Caco-2 (cell line): ENCODE measurements around the gene GFAP. TPM values are rescaled to one million over a fixed set of nuclear protein-coding genes. Genes with fewer than 3 reads are reported as not detected.
A peak's percentile ranks its signal among the peaks of the same experiment; 100 is the strongest.

ENCODE experiments used
- BruUV-seq: library from RNA; stranded (reverse); fragments of 400-500 nt; replicated peaks from 2 replicates; lab custom pipeline; 2021; lab: Mats Ljungman, UMichigan
- CTCF ChIA-PET: fragments of 300-600 bp; sonication (Branson Sonifier 250); formaldehyde crosslinking; loops from one replicate; lab custom pipeline; 2022; ENCODE audit warnings: antibody characterized with exemption; lab: Charles Lee
- POLR2A ChIA-PET: fragments of 300-600 bp; sonication (Branson Sonifier 250); formaldehyde crosslinking; loops from one replicate; lab custom pipeline; 2022; ENCODE audit warnings: antibody characterized with exemption; lab: Charles Lee
- DNase-seq, 2 experiments: peaks; one replicate each; pipeline versions ENCODE4 v3.0.0 to v3.0.0-alpha.2; 2020 to 2022
- H3K27me3 ChIP-seq: replicated peaks from 2 replicates; pipeline ENCODE4 v1.6.0; 2011; ENCODE audit warnings: low read length; ENCODE audit not compliant: control insufficient read depth, insufficient read depth
- H3K36me3 ChIP-seq: 2 replicates; pipeline ENCODE4 v1.5.1; 2011; ENCODE audit warnings: low read length; ENCODE audit not compliant: control insufficient read depth, insufficient read depth
- H3K4me1 ChIP-seq: fragments of 250-450 bp; sonication (Bioruptor Pico); 2 replicates; pipeline ENCODE4 v1.5.1; 2020; ENCODE audit warnings: mild to moderate bottlenecking
- H3K4me3 ChIP-seq: 2 replicates; pipeline ENCODE4 v1.5.1; 2011; ENCODE audit warnings: low read depth, mild to moderate bottlenecking, control low read depth, low read length
- H3K9me3 ChIP-seq: fragments of 250-450 bp; sonication (Bioruptor Pico); 2 replicates; pipeline ENCODE4 v1.5.1; 2020; ENCODE audit warnings: mild to moderate bottlenecking, moderate library complexity
- H3K27ac Mint-ChIP-seq: one replicate; pipeline ENCODE4 v1.8.0; 2022; ENCODE audit warnings: mixed read lengths; ENCODE audit not compliant: unreplicated experiment
- H3K27me3 Mint-ChIP-seq: one replicate; pipeline ENCODE4 v1.8.0; 2022; ENCODE audit warnings: mixed read lengths; ENCODE audit not compliant: insufficient read depth, unreplicated experiment
- H3K36me3 Mint-ChIP-seq: one replicate; pipeline ENCODE4 v1.8.0; 2022; ENCODE audit warnings: mild to moderate bottlenecking, mixed read lengths; ENCODE audit not compliant: insufficient read depth, unreplicated experiment
- H3K4me1 Mint-ChIP-seq: one replicate; pipeline ENCODE4 v1.8.0; 2022; ENCODE audit warnings: low read depth, mixed read lengths; ENCODE audit not compliant: unreplicated experiment
- H3K4me3 Mint-ChIP-seq: one replicate; pipeline ENCODE4 v1.8.0; 2022; ENCODE audit warnings: mild to moderate bottlenecking, moderate library complexity, mixed read lengths; ENCODE audit not compliant: unreplicated experiment
- H3K9me3 Mint-ChIP-seq: one replicate; pipeline ENCODE4 v1.8.0; 2022; ENCODE audit warnings: mixed read lengths; ENCODE audit not compliant: unreplicated experiment
- CTCF ChIP-seq, 2 experiments: fragments of 200-600 bp in 1 of 2; IDR thresholded peaks; 1 replicate in 1 of 2; 2 replicates in 1 of 2; pipeline versions ENCODE4 v1.5.1 to v1.8.0; 2011 to 2022; ENCODE audit warnings: antibody characterized with exemption in 1 of 2, control low read depth in 1 of 2, inconsistent platforms in 1 of 2, low read depth in 1 of 2, low read length in 1 of 2, mild to moderate bottlenecking in 1 of 2, moderate library complexity in 1 of 2; ENCODE audit not compliant: insufficient read depth in 1 of 2, severe bottlenecking in 1 of 2, unreplicated experiment in 1 of 2
- intact Hi-C: fragments of 100-400 bp; cut with micrococcal nuclease; formaldehyde crosslinking; loops from one replicate; pipeline ENCODE4 v1.10.0; 2022; ENCODE audit not compliant: unreplicated experiment
- total RNA-seq: library from RNA; stranded (reverse); gene quantifications from 2 replicates; pipeline ENCODE4 v1.2.3, GENCODE V29; 2022

Gene GFAP
- total RNA-seq, 1 experiment from 2014 or later = not detected

- H3K9me3 Mint-ChIP-seq = no peaks in the 10 kb centered on the region
- intact Hi-C loops = no loop called here
- H3K4me3 Mint-ChIP-seq = no peak overlapping the region
- H3K9me3 ChIP-seq = no peaks in the 10 kb centered on the region
- BruUV-seq = TSS peak; percentile 25
- H3K27me3 ChIP-seq = no peaks in the 10 kb centered on the region
- no peak for TF ChIP-seq CTCF (IDR thresholded peaks at IDR 0.05; ENCODE audit: insufficient read depth in 1 of 2, low read depth in 1 of 2, low read length in 1 of 2, severe bottlenecking in 1 of 2, unreplicated experiment in 1 of 2)
- peaks cover 11% of the 10 kb centered on the region for H3K36me3 Mint-ChIP-seq
- H3K27ac Mint-ChIP-seq = no peak overlapping the region
- H3K4me1 Mint-ChIP-seq = peaks cover 24% of the 10 kb centered on the region
- no peak overlapping the region for H3K4me3 ChIP-seq
- no peaks in the 10 kb centered on the region for H3K36me3 ChIP-seq
- ChIA-PET POLR2A (no interaction called here), CTCF (interaction anchor here (0.6 to 1.6 kb wide), 5 partner anchors 8 to 1263 kb away, joined by 3 to 4 read pairs (median 3); partner anchors contain the start of gene ACBD4)
- H3K4me1 ChIP-seq = peaks cover 8% of the 10 kb centered on the region
- no peaks in the 10 kb centered on the region for H3K27me3 Mint-ChIP-seq
- DNase-seq = no peak
Measured at GRCh38 chr17:44903012-44903685, 12.2 kb downstream of the GFAP start.

- POLR2A ChIA-PET = no interaction called here
- TF ChIP-seq CTCF (IDR thresholded peaks at IDR 0.05; ENCODE audit: insufficient read depth in 1 of 2, low read depth in 1 of 2, low read length in 1 of 2, severe bottlenecking in 1 of 2, unreplicated experiment in 1 of 2) = no peak
- H3K27me3 ChIP-seq = no peaks in the 10 kb centered on the region
- Mint-ChIP-seq H3K27ac (no peak overlapping the region), H3K9me3 (no peaks in the 10 kb centered on the region), H3K4me3 (no peak overlapping the region), H3K27me3 (no peaks in the 10 kb centered on the region), H3K36me3 (peaks cover 11% of the 10 kb centered on the region), H3K4me1 (peaks cover 24% of the 10 kb centered on the region)
- intact Hi-C loops = no loop called here
- no peak for DNase-seq
- H3K4me3 ChIP-seq = no peak overlapping the region
- CTCF ChIA-PET = interaction anchor here (0.6 to 1.6 kb wide), 4 partner anchors 9 to 1264 kb away, joined by 3 to 4 read pairs (median 4); no protein-coding TSS in a partner anchor
- no peaks in the 10 kb centered on the region for H3K9me3 ChIP-seq
- no TSS peak for BruUV-seq
- H3K4me1 ChIP-seq = peaks cover 8% of the 10 kb centered on the region
- H3K36me3 ChIP-seq = no peaks in the 10 kb centered on the region
Measured at GRCh38 chr17:44902135-44902760, 13.1 kb downstream of the GFAP start.

GRCh38 chr17:44901411-44901921 lies 13.8 kb downstream of the GFAP start:
- BruUV-seq = no TSS peak
- H3K27ac Mint-ChIP-seq = no peak overlapping the region
- H3K36me3 Mint-ChIP-seq = peaks cover 11% of the 10 kb centered on the region
- TF ChIP-seq CTCF (IDR thresholded peaks at IDR 0.05; ENCODE audit: insufficient read depth in 1 of 2, low read depth in 1 of 2, low read length in 1 of 2, severe bottlenecking in 1 of 2, unreplicated experiment in 1 of 2) = no peak
- CTCF ChIA-PET = interaction anchor here (0.6 to 1.6 kb wide), 2 partner anchors 10 to 85 kb away, joined by 3 to 4 read pairs; no protein-coding TSS in a partner anchor
- no peaks in the 10 kb centered on the region for H3K27me3 Mint-ChIP-seq
- no peak overlapping the region for H3K4me3 Mint-ChIP-seq
- Histone ChIP-seq H3K36me3 (no peaks in the 10 kb centered on the region), H3K27me3 (no peaks in the 10 kb centered on the region), H3K4me3 (no peak overlapping the region), H3K4me1 (peaks cover 8% of the 10 kb centered on the region), H3K9me3 (no peaks in the 10 kb centered on the region)
- POLR2A ChIA-PET = no interaction called here
- no peaks in the 10 kb centered on the region for H3K9me3 Mint-ChIP-seq
- H3K4me1 Mint-ChIP-seq = peaks cover 22% of the 10 kb centered on the region
- intact Hi-C loops = no loop called here
- DNase-seq = no peak
